IPS DF 6.9 (cell line): Measurements from ENCODE around the gene MRPS23.

ENCODE experiments used
- DNase-seq: peaks from one replicate; pipeline ENCODE4 v3.0.0-alpha.2; 2013; ENCODE audit warnings: low read depth, low spot score
- H3K27ac ChIP-seq: one replicate; pipeline ENCODE4 v1.5.1; 2013; ENCODE audit warnings: low read length, control low read depth
- H3K27me3 ChIP-seq: 2 replicates; pipeline ENCODE4 v1.6.1; 2013; ENCODE audit warnings: mild to moderate bottlenecking, low read length; ENCODE audit not compliant: control insufficient read depth, insufficient read depth
- H3K36me3 ChIP-seq: 2 replicates; pipeline ENCODE4 v1.6.1; 2013; ENCODE audit warnings: low read length; ENCODE audit not compliant: control insufficient read depth, insufficient read depth
- H3K4me1 ChIP-seq: 2 replicates; pipeline ENCODE4 v1.6.1; 2013; ENCODE audit warnings: low read length; ENCODE audit not compliant: control insufficient read depth, insufficient read depth
- H3K4me3 ChIP-seq: 2 replicates; pipeline ENCODE4 v1.5.1; 2013; ENCODE audit warnings: mild to moderate bottlenecking, low read length
- H3K9me3 ChIP-seq: 2 replicates; pipeline ENCODE4 v1.6.1; 2013; ENCODE audit warnings: low read length, inconsistent platforms; ENCODE audit not compliant: control insufficient read depth, insufficient read depth
- WGBS: extraction: QIAGEN DNeasy Blood & Tissue Kit; methylation state at CpG from one replicate; pipeline ENCODE4 v1.1.7; 2013; ENCODE audit warnings: mixed read lengths, missing lambda C conversion rate; ENCODE audit not compliant: insufficient read length, insufficient coverage; 5-methylcytosine and 5-hydroxymethylcytosine counted together

The MRPS23 gene

GRCh38 chr17:57871863-57872262 is 22.0 kb upstream of the MRPS23 start:
- Histone ChIP-seq H3K9me3 (no peaks in the 10 kb centered on the region), H3K36me3 (no peaks in the 10 kb centered on the region), H3K4me1 (peaks cover 20% of the 10 kb centered on the region), H3K4me3 (no peak overlapping the region), H3K27ac (no peak overlapping the region), H3K27me3 (no peaks in the 10 kb centered on the region; the same call in 1 of the 2 replicates)
- no CpG with 5 or more reads among the region's 8 CpGs for WGBS
- no peak for DNase-seq

- no peak for DNase-seq
- Histone ChIP-seq H3K9me3 (no peaks in the 10 kb centered on the region), H3K4me3 (no peak overlapping the region), H3K4me1 (peaks cover 16% of the 10 kb centered on the region), H3K27ac (no peak overlapping the region), H3K27me3 (no peaks in the 10 kb centered on the region), H3K36me3 (no peaks in the 10 kb centered on the region)
- WGBS, result no CpG with 5 or more reads among the region's 7 CpGs
Measured at GRCh38 chr17:57871155-57871554, 21.3 kb upstream of the MRPS23 start.

- Histone ChIP-seq H3K4me3 (no peak overlapping the region), H3K36me3 (no peaks in the 10 kb centered on the region), H3K4me1 (peaks cover 12% of the 10 kb centered on the region), H3K9me3 (no peaks in the 10 kb centered on the region), H3K27ac (no peak overlapping the region), H3K27me3 (no peaks in the 10 kb centered on the region)
- no peak for DNase-seq
Measured at GRCh38 chr17:57870283-57870635, 20.4 kb upstream of the MRPS23 start.

- Histone ChIP-seq H3K27ac (no peak overlapping the region), H3K36me3 (no peaks in the 10 kb centered on the region), H3K27me3 (no peaks in the 10 kb centered on the region), H3K9me3 (no peaks in the 10 kb centered on the region), H3K4me1 (peaks cover 7% of the 10 kb centered on the region), H3K4me3 (no peak overlapping the region)
- WGBS, result no CpG with 5 or more reads among the region's 9 CpGs
- no peak for DNase-seq
Measured at GRCh38 chr17:57869617-57870282, 19.9 kb upstream of the MRPS23 start.

- Histone ChIP-seq H3K36me3 (no peaks in the 10 kb centered on the region), H3K27ac (no peak overlapping the region), H3K27me3 (no peaks in the 10 kb centered on the region), H3K4me1 (peaks cover 6% of the 10 kb centered on the region), H3K9me3 (no peaks in the 10 kb centered on the region), H3K4me3 (no peak overlapping the region)
- no peak for DNase-seq
- WGBS, result no CpG with 5 or more reads among the region's 13 CpGs
Measured at GRCh38 chr17:57868910-57869616, 19.2 kb upstream of the MRPS23 start.

GRCh38 chr17:57868007-57868909 is 18.4 kb upstream of the MRPS23 start:
- Histone ChIP-seq H3K9me3 (no peaks in the 10 kb centered on the region), H3K27me3 (no peaks in the 10 kb centered on the region), H3K4me1 (peaks cover 4% of the 10 kb centered on the region; the same call in 1 of the 2 replicates), H3K27ac (no peak overlapping the region), H3K36me3 (no peaks in the 10 kb centered on the region), H3K4me3 (no peak overlapping the region)
- WGBS, result no CpG with 5 or more reads among the region's 23 CpGs
- no peak for DNase-seq

DNA sequence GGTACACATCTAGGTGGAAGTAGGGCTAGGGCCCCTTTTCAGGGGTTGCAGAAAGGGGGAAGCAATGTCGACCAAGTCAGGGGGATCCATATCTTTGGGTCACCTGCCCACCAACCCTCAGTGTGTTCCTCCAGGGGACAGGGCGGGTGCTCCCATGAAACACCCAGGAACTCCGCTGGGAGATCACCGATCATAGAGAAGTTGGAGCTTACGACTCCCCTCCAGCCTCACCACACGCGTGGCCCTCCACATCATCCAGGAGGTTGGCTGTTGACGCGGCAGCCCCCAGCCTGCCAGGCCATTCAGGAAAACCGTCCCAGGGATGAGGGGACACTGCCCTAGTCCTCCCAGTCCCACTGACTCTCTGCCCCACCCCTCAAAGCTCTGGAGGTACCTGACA is 17.3 kb upstream of the MRPS23 start:
- no peaks in the 10 kb centered on the region for H3K9me3 ChIP-seq
- H3K36me3 ChIP-seq, result no peaks in the 10 kb centered on the region
- H3K4me3 ChIP-seq, result no peak overlapping the region
- no peak for DNase-seq
- no peak overlapping the region for H3K27ac ChIP-seq
- no CpG with 5 or more reads among the region's 10 CpGs for WGBS
- no peaks in the 10 kb centered on the region; the same call in 1 of the 2 replicates for H3K27me3 ChIP-seq
- H3K4me1 ChIP-seq, result peaks cover 6% of the 10 kb centered on the region; the same call in 1 of the 2 replicates

DNA sequence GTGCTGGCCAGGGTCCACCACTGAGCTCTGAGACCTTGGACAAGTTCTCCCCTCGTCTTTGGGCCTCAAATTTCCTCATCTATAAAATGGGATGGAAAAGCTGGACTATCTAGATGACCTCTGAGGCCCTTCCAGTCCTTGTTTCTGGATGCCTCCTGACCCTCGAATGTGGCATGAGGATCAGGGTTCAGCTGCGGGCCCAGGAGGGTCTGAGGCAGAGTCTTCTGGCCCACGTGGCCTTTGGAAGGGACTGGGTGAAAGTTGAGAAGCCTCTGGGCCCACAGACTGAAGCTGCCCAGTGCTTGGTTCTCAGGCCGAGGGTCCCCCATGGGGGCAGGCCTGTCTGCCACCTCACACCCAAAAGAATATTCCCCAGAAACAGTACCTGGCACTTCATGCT is 16.9 kb upstream of the MRPS23 start:
- no peak for DNase-seq
- no CpG with 5 or more reads among the region's 5 CpGs for WGBS
- Histone ChIP-seq H3K27me3 (no peaks in the 10 kb centered on the region; the same call in 1 of the 2 replicates), H3K9me3 (no peaks in the 10 kb centered on the region), H3K27ac (no peak overlapping the region), H3K4me1 (peaks cover 5% of the 10 kb centered on the region; the same call in 1 of the 2 replicates), H3K4me3 (no peak overlapping the region), H3K36me3 (no peaks in the 10 kb centered on the region)

GRCh38 chr17:57866319-57866718 is 16.5 kb upstream of the MRPS23 start:
- H3K9me3 ChIP-seq, result no peaks in the 10 kb centered on the region
- no peak overlapping the region for H3K27ac ChIP-seq
- no peak for DNase-seq
- no peaks in the 10 kb centered on the region; the same call in 1 of the 2 replicates for H3K27me3 ChIP-seq
- no CpG with 5 or more reads among the region's 10 CpGs for WGBS
- peaks cover 5% of the 10 kb centered on the region; the same call in 1 of the 2 replicates for H3K4me1 ChIP-seq
- no peak overlapping the region for H3K4me3 ChIP-seq
- no peaks in the 10 kb centered on the region for H3K36me3 ChIP-seq

DNA sequence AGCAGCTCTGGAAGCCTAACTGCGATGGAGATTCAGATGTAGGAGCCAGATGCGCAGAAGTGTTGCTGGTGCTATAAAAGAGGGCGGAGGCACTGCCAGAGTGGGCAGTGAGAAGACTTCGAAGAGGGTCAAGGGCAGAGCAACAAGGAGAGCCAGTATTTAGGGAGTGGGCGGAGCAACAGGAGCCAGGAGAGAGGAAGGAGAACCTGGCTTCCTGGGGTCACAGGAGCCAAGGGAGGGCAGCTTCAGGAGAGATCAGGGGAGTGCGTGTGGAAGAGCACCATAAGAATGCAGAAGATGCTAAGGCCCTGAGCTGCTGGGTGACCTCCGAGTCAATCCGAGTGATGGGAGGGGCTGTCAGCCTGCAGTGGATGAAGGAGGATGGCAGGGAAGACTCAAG is 14.4 kb upstream of the MRPS23 start:
- no peaks in the 10 kb centered on the region for H3K36me3 ChIP-seq
- no peaks in the 10 kb centered on the region for H3K9me3 ChIP-seq
- no peak overlapping the region for H3K4me3 ChIP-seq
- H3K27ac ChIP-seq, result no peak overlapping the region
- no peak for DNase-seq
- no CpG with 5 or more reads among the region's 8 CpGs for WGBS
- peaks cover 8% of the 10 kb centered on the region; the same call in 1 of the 2 replicates for H3K4me1 ChIP-seq
- peaks cover 2% of the 10 kb centered on the region; the same call in 1 of the 2 replicates for H3K27me3 ChIP-seq
